ENCODE measurements around the gene SFMBT1. TPM values are rescaled to one million over a fixed set of nuclear protein-coding genes. Genes with fewer than 3 reads are reported as not detected.

Gene SFMBT1
- total RNA-seq, 1 donor from 2014 or later: 25.6 TPM

Other genes with a start within 250 kb of the SFMBT1 start
- 2.8 TPM for gene ITIH4, start 215.4 kb downstream of the SFMBT1 start, total RNA-seq
- gene MUSTN1, start 211.1 kb downstream of the SFMBT1 start, total RNA-seq: not detected
- 9.2 TPM for gene STIMATE, start 148.5 kb downstream of the SFMBT1 start, total RNA-seq
- 8.6 TPM for gene RFT1, start 84.4 kb upstream of the SFMBT1 start, total RNA-seq
- 0.94 TPM for gene PRKCD, start 115.1 kb upstream of the SFMBT1 start, total RNA-seq
- 157 TPM for gene TKT, start 209.9 kb upstream of the SFMBT1 start, total RNA-seq